HCT116 (cell line): ENCODE results near the gene SERPINF2.

Experiments
- CEBPB ChIP-seq: IDR thresholded peaks from 2 replicates; pipeline ENCODE4 v1.6.1; 2012; ENCODE audit warnings: low read depth
- EZH2 ChIP-seq: fragments of 200-600 bp; sonication (generic); IDR thresholded peaks from 2 replicates; pipeline ENCODE4 v1.6.1; 2017; ENCODE audit warnings: antibody characterized with exemption, mixed run types
- POLR2A ChIP-seq: IDR thresholded peaks from 2 replicates; pipeline ENCODE4 v1.7.0; 2011; ENCODE audit warnings: borderline replicate concordance; ENCODE audit not compliant: insufficient read depth, insufficient read length; ENCODE audit errors: extremely low read depth
- POLR2AphosphoS5 ChIP-seq: IDR thresholded peaks from 2 replicates; pipeline ENCODE4 v1.6.1; 2011; ENCODE audit warnings: mild to moderate bottlenecking, low read depth, low read length, moderate library complexity
- REST ChIP-seq: IDR thresholded peaks from 2 replicates; pipeline ENCODE4 v1.6.1; 2012; ENCODE audit warnings: low read depth
- SP1 ChIP-seq: IDR thresholded peaks from 2 replicates; pipeline ENCODE4 v1.6.1; 2012; ENCODE audit warnings: low read depth
- ZNF274 ChIP-seq: fragments of 200-500 bp; sonication (Bioruptor generic); IDR thresholded peaks from 2 replicates; pipeline ENCODE4 v1.6.1; 2014; ENCODE audit warnings: mild to moderate bottlenecking, low read depth, low read length, inconsistent platforms
- TF ChIP-seq, protein P1 (sequence below), 3 experiments: fragments of 200-600 bp in 1 of 3; sonication (generic) in 1 of 3; IDR thresholded peaks in 2 of 3; conservative IDR thresholded peaks in 1 of 3; 2 replicates each; pipeline ENCODE4 v1.5.1; 2012 to 2017; ENCODE audit warnings: low read depth in 2 of 3, low read length in 2 of 3, antibody characterized with exemption in 1 of 3, borderline replicate concordance in 1 of 3, control low read depth in 1 of 3, mild to moderate bottlenecking in 1 of 3, mixed read lengths in 1 of 3, mixed run types in 1 of 3, moderate library complexity in 1 of 3; ENCODE audit not compliant: insufficient read depth in 1 of 3
- TF ChIP-seq, protein P2 (sequence below): IDR thresholded peaks from 2 replicates; pipeline ENCODE4 v1.6.1; 2011; ENCODE audit warnings: mild to moderate bottlenecking, low read length, moderate library complexity; ENCODE audit not compliant: insufficient replicate concordance; ENCODE audit errors: extremely low read depth

GRCh38 chr17:1783834-1784611, 41.4 kb downstream of the SERPINF2 start:
- TF ChIP-seq, protein P1, sequence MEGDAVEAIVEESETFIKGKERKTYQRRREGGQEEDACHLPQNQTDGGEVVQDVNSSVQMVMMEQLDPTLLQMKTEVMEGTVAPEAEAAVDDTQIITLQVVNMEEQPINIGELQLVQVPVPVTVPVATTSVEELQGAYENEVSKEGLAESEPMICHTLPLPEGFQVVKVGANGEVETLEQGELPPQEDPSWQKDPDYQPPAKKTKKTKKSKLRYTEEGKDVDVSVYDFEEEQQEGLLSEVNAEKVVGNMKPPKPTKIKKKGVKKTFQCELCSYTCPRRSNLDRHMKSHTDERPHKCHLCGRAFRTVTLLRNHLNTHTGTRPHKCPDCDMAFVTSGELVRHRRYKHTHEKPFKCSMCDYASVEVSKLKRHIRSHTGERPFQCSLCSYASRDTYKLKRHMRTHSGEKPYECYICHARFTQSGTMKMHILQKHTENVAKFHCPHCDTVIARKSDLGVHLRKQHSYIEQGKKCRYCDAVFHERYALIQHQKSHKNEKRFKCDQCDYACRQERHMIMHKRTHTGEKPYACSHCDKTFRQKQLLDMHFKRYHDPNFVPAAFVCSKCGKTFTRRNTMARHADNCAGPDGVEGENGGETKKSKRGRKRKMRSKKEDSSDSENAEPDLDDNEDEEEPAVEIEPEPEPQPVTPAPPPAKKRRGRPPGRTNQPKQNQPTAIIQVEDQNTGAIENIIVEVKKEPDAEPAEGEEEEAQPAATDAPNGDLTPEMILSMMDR (IDR thresholded peaks at IDR 0.05 in 2 of 3, conservative IDR thresholded peaks at IDR 0.05 in 1 of 3; ENCODE audit: borderline replicate concordance in 1 of 3, insufficient read depth in 1 of 3, low read depth in 2 of 3, low read length in 2 of 3): peak; percentile 54 to 62 (median 56); a peak in 4 of 6 replicates
- TF ChIP-seq SP1 (no peak), EZH2 (no peak), REST (no peak), POLR2AphosphoS5 (no peak), POLR2A (no peak), CEBPB (no peak), ZNF274 (no peak)
- TF ChIP-seq, protein P2, sequence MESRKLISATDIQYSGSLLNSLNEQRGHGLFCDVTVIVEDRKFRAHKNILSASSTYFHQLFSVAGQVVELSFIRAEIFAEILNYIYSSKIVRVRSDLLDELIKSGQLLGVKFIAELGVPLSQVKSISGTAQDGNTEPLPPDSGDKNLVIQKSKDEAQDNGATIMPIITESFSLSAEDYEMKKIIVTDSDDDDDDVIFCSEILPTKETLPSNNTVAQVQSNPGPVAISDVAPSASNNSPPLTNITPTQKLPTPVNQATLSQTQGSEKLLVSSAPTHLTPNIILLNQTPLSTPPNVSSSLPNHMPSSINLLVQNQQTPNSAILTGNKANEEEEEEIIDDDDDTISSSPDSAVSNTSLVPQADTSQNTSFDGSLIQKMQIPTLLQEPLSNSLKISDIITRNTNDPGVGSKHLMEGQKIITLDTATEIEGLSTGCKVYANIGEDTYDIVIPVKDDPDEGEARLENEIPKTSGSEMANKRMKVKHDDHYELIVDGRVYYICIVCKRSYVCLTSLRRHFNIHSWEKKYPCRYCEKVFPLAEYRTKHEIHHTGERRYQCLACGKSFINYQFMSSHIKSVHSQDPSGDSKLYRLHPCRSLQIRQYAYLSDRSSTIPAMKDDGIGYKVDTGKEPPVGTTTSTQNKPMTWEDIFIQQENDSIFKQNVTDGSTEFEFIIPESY: no peak
